Measurements from ENCODE around the gene C22orf23.

C22orf23 gene

DNA sequence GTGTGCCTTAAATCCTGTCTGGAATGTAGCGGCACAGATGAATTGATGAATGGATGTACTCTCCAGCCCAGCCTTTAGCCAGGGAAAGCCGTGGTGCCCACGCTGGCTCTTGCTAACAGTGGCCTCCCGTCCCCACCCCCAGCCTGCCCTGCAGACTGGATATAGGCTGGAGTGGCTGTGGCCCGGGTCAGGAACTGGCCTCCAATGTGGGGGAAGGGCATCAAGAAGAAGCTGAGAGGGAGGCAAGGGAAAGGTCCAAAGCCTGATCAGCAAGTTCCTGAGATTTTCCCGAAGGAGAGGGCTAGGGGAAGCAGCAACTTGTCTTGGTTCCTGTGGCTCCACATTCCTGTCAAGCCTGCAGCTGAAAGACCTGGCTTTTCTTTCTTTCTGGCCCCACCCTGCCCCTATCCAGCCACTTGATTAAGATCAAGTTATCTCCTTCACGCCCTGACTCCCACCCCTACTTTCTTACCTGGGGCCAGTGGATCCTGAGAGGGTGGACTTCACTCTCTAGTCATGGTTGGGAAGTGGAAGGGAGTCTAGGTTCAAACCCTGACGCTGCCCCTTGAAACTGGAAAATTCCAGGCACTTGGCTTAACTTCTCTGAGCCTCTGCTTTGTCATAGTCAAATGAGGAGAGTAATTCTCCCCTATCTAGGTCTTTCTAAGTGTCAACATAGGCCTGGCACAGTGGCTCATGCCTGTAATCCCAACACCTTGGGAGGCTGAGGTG lies 58.3 kb downstream of the C22orf23 start:
- no peak for DNase-seq

DNA sequence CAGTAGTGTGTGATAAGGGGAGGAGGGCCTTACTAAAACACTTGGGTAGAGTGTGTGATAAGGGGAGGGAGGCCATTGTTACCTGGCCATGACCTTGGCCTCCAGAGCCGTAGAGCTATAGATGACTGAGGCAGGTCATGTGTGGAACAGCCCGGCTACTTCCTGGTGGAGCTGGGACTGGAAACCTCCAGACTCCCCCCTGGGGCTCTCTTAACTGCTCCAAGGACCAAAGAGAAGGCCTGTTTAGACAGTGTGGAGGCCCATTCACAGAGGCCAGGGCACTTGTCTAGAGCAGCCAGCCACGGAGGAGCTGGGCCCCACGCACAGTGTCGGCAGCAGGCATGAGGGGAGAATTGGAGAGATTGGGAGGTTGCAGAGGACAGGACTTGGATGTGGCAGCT lies 59.8 kb downstream of the C22orf23 start:
- DNase-seq, result no peak

Data from DMS79 (cell line).